ENCODE measurements around the gene SLC5A9.
"Not testable (repeated sequence)": the region's sequence is repeated elsewhere in the genome, so short reads cannot be mapped to it uniquely, and the experiment has no call there.

Gene SLC5A9

DNA sequence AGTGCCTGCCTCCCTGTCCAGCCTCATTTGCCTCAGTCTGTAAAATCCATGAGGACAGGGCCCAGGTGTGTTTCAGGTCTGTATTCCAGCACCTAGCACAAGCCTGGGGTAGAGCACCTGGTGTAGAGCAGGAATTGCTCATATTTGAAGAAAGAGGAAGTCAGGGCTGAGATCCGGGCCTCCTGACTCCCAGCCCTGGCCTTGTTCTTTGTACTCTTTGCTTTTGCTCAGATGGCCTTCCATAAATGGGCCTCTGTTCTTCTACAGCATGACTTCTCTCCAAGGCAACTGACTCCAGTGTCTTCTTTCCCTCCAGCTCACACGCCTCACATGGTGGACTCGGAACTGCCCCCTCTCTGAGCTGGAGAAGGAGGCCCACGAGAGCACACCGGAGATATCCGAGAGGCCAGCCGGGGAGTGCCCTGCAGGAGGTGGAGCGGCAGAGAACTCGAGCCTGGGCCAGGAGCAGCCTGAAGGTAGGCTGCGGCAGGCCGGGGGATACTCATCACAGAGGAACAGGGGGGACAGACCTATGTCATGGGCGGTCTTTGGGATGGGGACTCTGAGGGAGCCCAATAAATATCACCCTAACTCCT, 19.7 kb downstream of the SLC5A9 start:
- DNase-seq (ENCODE audit: low read depth) = no peak

DNA sequence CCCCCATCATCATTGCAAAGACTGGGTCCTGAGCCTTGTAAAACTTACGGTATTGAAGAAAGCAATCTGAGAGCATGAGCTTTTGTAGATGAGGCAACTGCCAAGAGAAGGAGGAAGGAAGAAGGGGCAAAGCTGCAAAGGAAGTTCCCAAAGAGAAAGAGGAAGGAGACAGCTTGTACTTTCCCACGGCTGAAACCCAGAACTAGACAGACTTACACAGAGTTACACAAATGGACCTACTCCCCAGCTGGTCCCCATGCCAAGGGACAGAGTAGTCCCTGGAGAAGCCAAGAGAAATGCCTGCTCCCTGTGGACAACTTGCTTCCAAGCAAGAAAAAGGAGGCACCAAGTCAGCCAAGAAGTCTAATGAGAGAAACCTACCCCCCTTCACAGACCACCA, 22.6 kb downstream of the SLC5A9 start:
- no peak for DNase-seq (ENCODE audit: low read depth)

DNA sequence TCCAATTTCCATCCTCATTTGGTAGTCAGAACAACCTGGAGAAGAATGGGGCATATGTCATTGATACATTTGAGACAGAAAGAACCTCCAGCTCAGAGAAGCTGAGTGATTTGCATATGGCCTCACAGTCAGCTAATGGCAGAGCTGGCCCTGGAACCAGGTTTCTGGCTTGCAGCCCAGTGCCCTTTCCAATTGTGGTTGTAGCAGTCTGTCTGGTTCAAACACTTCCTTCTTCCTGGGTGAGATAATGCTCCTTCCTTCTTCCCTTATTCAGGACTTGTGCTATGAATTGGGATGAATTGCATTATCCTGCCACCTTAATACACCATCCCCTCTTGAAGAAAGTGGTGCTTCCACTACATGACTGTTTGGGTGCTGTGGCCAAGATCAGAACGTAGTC, 24.2 kb downstream of the SLC5A9 start:
- DNase-seq (ENCODE audit: low read depth) = no peak

DNA sequence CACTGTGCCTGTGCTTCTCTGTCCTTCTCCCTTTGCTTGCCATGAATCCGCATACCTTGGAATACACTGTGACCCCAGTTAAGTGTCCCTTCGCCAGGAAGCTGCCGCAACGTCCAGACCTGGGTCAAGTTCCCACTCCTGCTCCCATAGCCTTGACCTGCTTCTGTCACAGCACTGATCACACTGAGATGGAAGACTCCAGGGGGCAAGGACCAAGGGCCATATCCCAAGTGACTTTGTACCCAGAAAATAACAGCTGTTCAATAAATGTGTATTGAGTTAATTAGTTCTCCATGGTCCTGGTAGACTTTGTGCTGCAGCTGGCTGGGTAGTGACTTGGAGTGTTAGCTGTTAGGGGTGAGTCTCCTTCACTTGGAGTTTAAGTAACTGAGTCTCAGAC, 25.8 kb downstream of the SLC5A9 start:
- DNase-seq (ENCODE audit: low read depth) = no peak

DNA sequence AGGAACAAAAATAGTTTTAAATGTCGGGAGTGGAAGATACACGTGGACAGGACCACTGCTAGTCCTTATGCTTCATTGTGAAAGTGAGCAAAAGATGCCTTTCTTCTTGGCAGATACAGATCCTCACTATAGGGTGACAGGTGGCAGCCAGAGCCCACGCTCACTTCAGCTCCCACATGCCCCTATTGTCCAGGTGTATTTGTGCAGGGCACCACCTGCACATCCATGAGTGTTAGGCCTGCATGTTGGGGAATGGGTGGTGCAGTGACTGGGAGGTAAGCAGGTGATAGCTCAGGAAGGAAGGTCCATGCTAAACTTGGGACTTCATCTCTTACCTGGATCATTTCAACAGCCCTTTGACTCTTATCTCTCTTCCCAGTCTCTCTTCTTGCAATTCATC, 27.4 kb downstream of the SLC5A9 start:
- DNase-seq (ENCODE audit: low read depth) = no peak

DNA sequence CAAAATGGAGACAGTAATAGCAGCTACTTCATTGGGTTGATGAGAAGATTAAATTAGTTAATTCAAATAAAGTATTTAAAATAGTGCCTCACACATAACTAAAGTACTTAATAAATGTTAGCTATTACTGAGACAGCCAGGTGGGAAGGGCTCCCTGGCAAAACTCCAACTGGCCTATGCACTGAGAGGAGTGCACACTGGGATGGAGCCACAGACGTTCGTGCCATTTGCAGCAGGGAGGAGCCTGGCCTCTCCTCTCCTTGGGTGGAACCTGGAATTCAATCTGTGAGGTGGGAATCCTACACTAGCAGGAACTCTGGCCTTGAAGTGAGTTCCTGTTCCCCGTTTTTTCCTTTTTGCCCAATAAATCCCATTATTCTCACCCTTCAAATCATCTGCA, 28.1 kb downstream of the SLC5A9 start:
- no peak for DNase-seq (ENCODE audit: low read depth)

DNA sequence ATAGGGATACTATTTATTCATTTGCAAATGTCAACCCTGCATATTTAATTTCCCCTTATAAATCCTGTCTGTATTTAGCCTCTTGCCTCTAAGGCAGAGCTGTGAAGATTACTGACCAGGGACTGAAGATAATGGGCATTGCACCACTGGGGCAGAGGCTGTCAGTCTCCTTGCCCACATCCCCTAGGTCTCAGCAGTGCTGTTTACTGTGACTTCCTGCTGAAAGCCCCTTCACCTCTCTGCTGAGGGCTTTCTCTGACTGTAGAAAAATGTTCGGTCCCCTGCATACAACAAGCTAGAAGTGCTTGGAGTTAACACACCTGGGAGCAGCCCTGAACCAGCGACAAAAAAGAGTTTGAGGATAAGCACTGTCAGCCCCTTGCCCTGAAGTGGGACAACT, 28.8 kb downstream of the SLC5A9 start:
- DNase-seq (ENCODE audit: low read depth) = no peak

DNA sequence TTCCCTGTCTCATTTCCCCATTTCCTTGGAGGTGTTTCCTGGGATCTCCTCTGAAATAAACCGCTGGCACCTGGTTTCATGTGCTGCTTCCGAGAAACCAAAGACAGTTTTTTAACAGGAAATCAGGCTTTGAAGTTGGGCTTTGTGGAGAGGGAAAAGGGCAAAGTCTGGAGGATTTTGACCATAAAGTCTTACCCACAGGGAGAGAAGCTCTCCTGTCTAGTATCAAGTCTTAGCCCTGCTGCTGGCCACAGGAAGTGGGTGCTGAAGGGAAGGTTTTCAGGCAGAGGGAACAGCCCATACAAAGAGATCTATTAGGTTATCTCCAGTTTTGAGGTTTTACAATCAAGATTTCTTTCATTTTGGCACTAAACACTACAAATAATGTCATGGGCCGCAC, 29.3 kb downstream of the SLC5A9 start:
- no peak for DNase-seq (ENCODE audit: low read depth)

DNA sequence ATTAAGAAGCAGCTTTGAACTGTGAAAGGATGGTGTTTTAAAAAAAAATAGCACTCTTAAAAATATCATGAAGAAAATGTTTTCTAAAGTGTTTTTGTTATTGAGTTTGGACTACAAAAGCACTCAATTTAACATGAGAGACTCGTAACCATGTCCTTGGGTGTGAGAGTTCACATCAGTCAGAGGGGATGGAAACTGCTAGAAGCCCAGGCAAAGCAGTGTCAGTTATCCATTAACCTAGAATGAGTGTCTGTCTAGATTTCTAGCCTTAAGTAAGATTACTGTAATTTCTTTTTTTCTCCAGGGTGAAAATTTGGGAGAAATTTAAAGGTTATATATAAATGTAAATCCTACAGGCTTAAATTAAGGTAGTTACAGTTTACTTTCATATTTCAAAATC, 31.7 kb downstream of the SLC5A9 start:
- DNase-seq (ENCODE audit: low read depth) = no peak

DNA sequence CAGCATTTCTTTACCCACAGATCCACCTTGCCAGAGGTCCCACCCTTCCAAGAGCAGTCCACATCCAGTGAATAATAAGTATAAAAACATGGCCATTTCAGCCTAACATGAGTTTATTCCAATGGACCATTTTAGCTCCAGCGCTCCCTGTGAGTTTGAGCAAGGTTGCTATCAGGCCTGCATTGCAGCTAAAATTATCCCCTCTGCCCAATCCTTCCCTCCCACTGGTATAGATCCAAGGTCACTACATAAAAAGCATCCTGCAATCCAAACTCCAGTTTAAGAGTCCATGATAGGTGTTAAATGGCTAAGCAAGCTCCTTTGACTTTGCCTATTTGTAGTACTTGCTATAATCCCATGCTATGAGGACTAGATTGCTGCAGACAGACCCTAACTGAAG, 35.6 kb downstream of the SLC5A9 start:
- DNase-seq (ENCODE audit: low read depth) = no peak

DNA sequence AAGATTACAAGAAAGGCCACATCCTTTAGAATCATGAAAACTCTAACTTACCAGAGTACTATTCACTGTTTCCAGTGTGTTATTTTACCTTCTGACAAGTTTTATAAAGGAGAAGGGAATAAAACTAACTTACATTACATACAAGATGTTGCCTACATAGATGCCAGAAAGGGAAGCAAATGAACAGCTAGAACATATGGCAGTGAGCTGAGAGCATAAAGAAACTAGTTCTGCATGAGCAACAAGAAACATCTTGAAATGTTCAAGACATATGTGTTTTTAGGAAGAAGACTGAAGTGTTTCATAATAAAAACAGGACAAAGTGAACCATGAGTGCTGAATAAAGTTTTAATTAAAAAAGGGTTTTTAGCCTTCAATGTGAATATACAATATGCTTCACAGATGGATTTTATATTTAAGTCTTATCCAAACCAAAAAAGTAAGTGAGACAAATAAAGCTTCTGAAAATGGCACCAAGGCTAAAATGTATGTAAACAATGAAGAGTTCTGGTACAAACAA, 39.4 kb downstream of the SLC5A9 start:
- DNase-seq (ENCODE audit: low read depth) = no peak

DNA sequence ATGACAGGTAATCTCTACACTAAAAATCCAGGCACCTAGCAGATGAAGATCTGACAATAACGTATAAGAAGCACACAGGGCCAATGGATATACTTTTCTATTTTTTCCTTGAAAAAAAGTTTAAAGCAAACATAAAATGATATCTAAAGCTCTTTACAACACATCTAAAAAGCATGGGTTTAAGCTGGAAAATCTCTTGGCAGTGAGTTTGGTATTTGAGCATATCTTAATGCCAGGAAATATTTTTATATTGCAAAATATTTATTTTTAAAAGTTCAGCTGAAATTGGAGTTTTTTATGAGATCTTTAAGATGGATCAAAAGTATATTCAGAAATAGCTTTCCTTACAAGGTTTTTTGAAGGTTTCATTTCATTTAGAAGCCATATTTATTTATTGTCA, 40.5 kb downstream of the SLC5A9 start:
- DNase-seq (ENCODE audit: low read depth) = no peak

DNA sequence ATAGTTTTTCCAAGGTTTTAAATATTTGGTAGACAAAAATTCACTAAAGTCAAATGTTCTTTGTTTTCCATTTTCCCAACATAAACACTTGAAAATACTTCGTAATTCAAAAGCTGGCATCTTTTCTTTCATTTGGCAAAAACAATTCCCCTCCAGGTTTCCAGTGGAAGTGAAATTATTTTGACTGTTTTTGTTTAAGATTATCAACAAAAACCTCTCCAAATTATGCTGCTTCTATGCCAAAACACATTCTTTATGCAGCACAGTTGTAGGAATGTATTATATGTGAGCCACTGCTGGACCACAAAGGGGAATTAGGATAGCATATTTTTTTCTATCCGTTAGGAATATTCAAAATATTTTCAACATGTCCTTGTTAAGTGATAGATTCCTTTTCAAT, 44.1 kb downstream of the SLC5A9 start:
- DNase-seq (ENCODE audit: low read depth) = no peak

DNA sequence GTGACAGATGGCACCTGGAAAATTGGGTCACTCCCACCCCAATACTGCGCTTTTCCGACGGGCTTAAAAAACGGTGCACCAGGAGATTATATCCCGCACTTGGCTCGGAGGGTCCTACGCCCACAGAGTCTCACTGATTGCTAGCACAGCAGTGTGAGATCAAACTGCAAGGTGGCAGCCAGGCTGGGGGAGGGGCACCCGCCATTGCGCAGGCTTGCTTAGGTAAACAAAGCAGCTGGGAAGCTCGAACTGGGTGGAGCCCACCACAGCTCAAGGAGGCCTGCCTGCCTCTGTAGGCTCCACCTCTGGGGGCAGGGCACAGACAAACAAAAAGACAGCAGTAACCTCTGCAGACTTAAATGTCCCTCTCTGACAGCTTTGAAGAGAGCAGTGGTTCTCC, 54.9 kb downstream of the SLC5A9 start:
- DNase-seq (ENCODE audit: low read depth) = not testable (repeated sequence)

DNA sequence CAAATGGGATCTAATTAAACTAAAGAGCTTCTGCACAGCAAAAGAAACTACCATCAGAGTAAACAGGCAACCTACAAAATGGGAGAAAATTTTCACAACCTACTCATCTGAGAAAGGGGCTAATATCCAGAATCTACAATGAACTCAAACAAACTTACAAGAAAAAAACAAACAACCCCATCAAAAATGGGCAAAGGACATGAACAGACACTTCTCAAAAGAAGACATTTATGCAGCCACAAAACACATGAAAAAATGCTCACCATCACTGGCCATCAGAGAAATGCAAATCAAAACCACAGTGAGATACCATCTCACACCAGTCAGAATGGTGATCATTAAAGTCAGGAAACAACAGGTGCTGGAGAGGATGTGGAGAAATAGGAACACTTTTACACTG, 59.8 kb downstream of the SLC5A9 start:
- not testable (repeated sequence) for DNase-seq (ENCODE audit: low read depth)

DNA sequence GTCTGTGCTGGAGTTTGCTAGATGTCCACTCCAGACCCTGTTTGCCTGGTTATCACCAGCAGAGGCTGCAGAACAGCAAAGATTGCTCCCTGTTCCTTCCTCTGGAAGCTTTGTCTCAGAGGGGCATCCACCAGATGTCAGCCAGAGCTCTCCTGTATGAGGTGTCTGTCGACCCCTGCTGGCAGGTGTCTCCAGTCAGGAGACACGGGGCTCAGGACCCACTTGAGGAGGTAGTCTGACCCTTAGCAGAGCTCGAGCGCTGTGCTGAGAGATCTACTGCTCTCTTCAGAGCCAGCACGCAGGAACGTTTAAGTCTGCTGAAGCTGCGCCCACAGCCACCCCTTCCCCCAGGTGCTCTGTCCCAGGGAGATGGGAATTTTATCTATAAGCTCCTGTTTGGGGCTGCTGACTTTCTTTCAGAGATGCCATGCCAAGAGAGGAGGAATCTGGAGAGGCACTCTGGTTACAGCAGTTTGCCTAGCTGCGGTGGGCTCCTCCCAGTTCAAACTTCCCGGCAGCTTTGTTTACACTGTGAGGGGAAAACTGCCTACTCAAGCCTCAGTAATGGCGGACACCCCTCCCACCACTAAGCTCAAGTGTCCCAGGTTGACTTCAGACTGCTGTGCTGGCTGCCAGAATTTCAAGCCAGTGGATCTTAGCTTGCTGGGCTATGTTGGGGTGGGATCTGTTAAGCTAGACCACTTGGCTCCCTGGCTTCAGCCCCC, 62.3 kb downstream of the SLC5A9 start:
- DNase-seq (ENCODE audit: low read depth) = not testable (repeated sequence)

DNA sequence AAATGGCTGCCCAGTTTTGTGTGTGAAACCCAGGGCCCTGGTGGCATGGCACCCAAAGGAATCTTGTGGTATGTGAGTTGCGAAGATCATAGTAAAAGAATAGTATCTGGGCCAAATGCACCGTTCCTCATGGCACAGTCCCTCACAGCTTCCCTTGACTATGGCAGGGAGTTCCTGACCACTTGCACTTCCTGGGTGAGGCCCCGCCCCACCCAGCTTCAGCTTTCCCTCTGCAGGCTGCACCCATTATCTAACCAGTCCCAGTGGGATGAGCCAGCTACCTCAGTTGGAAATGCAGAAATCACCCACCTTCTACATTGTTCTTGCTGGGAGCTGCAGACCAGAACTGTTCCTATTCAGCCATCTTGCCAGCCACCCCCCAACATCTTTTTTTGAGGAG, 63.0 kb downstream of the SLC5A9 start:
- DNase-seq (ENCODE audit: low read depth) = no peak

DNA sequence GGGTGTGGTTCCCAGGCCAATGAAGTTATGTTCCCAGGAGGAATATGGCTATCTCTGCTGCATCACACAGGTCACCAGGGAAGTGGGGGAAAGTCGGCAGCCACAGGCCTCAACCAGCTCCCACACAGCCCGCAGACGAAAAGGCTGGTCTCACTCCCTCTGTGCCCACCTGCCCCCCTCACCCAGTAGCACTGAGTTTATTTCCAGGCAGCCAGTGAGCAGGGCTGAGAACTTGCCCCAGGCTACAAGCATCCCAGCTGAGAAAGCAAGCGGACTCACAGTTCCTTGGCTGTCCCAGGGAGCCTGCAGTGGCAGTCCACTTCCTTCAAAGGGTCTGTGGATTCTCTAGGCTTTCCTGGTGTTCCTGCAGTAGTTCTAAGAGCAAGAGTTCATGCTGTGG, 68.9 kb downstream of the SLC5A9 start:
- DNase-seq (ENCODE audit: low read depth) = no peak

DNA sequence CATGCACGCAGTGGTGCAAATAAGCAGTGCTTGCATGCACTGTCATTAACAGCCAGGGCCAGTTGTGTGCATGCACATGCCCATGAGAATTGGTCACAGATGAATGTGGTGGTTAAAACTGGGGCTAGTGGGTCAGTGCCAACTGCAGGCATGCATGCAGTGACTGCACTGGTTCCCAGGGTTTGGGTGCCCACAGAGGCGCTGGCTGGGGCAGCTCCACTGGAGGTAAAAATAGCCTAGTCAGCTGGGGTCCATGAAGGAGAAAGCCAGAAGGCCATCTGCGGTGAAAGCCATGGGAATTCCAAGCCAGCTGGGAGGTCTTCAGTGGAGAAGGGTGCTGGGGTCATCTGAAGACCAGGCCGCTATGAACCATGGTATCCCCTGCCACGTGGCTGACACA, 70.2 kb downstream of the SLC5A9 start:
- no peak for DNase-seq (ENCODE audit: low read depth)

DNA sequence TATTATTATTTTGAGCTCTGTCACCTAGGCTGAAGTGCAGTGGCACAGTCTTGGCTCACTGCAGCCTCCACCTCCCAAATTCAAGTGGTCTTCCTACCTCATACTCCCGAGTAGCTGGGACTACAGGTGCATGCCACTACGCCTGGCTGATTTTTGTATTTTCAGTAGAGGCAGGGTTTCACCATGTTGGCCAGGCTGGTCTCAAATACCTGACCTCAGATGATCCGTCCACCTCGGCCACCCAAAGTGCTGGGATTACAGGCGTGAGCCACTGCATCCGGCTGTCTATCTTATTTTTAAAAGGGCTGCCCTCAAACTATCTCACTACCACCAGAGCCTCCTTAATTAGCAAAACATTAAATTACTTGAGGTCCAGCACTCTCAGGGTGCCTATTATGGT, 71.6 kb downstream of the SLC5A9 start:
- not testable (repeated sequence) for DNase-seq (ENCODE audit: low read depth)

DNA sequence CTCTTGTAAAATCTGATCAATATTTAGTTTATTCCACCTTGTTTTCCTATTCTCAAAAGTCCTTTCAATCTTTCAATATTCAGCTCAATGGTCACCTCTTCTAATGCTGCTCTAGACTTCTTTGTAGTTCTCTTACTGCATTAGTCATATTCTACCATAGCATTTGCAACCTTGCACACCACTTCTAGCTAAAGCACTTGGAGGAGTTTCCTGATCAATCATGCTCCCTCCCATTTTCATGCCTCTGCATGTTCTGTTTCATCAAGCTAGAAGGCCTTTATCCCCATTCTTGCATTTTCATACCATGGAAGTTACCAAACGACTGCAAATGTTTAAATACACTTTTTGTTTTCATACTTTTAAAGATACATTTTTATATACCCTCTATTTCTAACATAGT, 72.1 kb downstream of the SLC5A9 start:
- no peak for DNase-seq (ENCODE audit: low read depth)

Data from stimulated activated CD8-positive, alpha-beta memory T cell treated with anti-CD3 and anti-CD28 coated beads, Interleukin-15, amount 100 ng/mL, for 1 hour (primary cell).